ENCODE measurements around the gene CNIH3. TPM values are rescaled to one million over a fixed set of nuclear protein-coding genes. Genes with fewer than 3 reads are reported as not detected.

The CNIH3 gene
- total RNA-seq, 2 experiments from 2014 or later = 1.8 to 2.5 TPM

DNA sequence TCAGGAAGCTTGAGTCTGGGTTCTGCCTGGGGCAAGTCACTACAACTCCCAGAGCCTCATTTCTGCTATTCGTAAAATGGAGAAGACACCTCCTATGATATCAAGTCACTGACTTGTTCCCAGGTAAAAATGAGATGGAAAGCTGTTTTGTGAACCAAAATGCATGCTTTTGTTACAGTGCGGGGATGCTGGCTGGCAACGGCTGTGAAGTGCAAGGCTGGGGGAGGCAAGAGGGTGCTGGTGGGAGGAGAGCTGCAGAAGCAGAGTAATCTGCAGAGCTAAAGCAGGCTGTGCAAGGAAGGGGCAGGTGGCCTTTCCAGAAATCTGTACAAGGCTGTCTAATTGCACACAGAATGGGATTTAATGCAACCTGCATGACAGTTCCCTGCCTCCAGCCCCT, 150.9 kb downstream of the CNIH3 start:
- ATAC-seq (ENCODE audit: poor library complexity) (no peak), DNase-seq (no peak)
- Histone ChIP-seq H3K27me3 (ENCODE audit: control insufficient read depth in 1 of 2, insufficient read depth in 2 of 2, low read length in 2 of 2) (peaks cover 4 to 8% of the 10 kb centered on the region in 2 experiments), H3K9me3 (ENCODE audit: control insufficient read depth in 1 of 2, insufficient read depth in 1 of 2, low read length in 2 of 2) (no peaks in the 10 kb centered on the region), H3K36me3 (ENCODE audit: insufficient read depth, low read length) (no peaks in the 10 kb centered on the region), H3K4me1 (ENCODE audit: insufficient read depth, low read length) (no peaks in the 10 kb centered on the region), H3K27ac (ENCODE audit: low read depth in 1 of 2, low read length in 2 of 2) (no peak overlapping the region), H3K4me3 (ENCODE audit: low read length) (no peak overlapping the region)
- H3K4me3 Mint-ChIP-seq = no peak overlapping the region
- no peaks in the 10 kb centered on the region for H3K4me1 Mint-ChIP-seq (ENCODE audit: low read depth)
- intact Hi-C loops (cut with DNase I, micrococcal nuclease) = no loop called here
- ChIA-PET CTCF (no interaction called here), POLR2A (no interaction called here)
- no peaks in the 10 kb centered on the region for H3K36me3 Mint-ChIP-seq (ENCODE audit: low read depth)
- no peak overlapping the region for H3K27ac Mint-ChIP-seq
- H3K27me3 Mint-ChIP-seq = peaks cover 14% of the 10 kb centered on the region
- H3K9me3 Mint-ChIP-seq = no peaks in the 10 kb centered on the region
- TF ChIP-seq, protein P1, sequence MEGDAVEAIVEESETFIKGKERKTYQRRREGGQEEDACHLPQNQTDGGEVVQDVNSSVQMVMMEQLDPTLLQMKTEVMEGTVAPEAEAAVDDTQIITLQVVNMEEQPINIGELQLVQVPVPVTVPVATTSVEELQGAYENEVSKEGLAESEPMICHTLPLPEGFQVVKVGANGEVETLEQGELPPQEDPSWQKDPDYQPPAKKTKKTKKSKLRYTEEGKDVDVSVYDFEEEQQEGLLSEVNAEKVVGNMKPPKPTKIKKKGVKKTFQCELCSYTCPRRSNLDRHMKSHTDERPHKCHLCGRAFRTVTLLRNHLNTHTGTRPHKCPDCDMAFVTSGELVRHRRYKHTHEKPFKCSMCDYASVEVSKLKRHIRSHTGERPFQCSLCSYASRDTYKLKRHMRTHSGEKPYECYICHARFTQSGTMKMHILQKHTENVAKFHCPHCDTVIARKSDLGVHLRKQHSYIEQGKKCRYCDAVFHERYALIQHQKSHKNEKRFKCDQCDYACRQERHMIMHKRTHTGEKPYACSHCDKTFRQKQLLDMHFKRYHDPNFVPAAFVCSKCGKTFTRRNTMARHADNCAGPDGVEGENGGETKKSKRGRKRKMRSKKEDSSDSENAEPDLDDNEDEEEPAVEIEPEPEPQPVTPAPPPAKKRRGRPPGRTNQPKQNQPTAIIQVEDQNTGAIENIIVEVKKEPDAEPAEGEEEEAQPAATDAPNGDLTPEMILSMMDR (IDR thresholded peaks at IDR 0.05) = no peak

DNA sequence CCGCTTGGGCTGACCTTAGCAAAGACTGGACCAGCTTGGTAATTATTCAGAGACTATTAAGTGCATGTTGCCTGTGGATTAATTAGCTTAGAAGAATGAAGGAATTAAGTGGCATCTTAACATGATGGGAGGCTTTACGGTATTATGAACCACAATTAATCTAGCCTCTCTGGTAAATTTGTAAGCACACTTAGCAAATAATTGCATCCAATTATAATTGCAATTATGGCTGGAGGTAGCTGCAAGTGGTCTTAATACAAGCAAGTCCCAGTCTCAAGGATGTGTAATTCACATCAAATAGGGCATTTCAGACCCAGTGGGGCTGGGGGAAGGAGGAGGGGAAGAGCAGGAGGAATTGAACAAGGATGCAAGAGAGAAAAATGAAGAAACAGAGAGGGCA, 151.6 kb downstream of the CNIH3 start:
- intact Hi-C loops (cut with DNase I, micrococcal nuclease) = no loop called here
- H3K4me1 Mint-ChIP-seq (ENCODE audit: low read depth) = no peaks in the 10 kb centered on the region
- H3K9me3 Mint-ChIP-seq = no peaks in the 10 kb centered on the region
- peaks cover 4 to 8% of the 10 kb centered on the region in 2 experiments for H3K27me3 ChIP-seq (ENCODE audit: control insufficient read depth in 1 of 2, insufficient read depth in 2 of 2, low read length in 2 of 2)
- DNase-seq = no peak
- H3K4me1 ChIP-seq (ENCODE audit: insufficient read depth, low read length) = no peaks in the 10 kb centered on the region
- TF ChIP-seq, protein P1 (IDR thresholded peaks at IDR 0.05) = no peak
- no peaks in the 10 kb centered on the region for H3K36me3 Mint-ChIP-seq (ENCODE audit: low read depth)
- no peaks in the 10 kb centered on the region for H3K36me3 ChIP-seq (ENCODE audit: insufficient read depth, low read length)
- no peaks in the 10 kb centered on the region for H3K9me3 ChIP-seq (ENCODE audit: control insufficient read depth in 1 of 2, insufficient read depth in 1 of 2, low read length in 2 of 2)
- ChIA-PET CTCF (interaction anchor here (1.2 kb wide), 1 partner anchor 9 kb away, joined by 4 read pairs; no protein-coding TSS in a partner anchor), POLR2A (no interaction called here)
- H3K4me3 Mint-ChIP-seq = no peak overlapping the region
- ATAC-seq (ENCODE audit: poor library complexity) = no peak
- H3K4me3 ChIP-seq (ENCODE audit: low read length) = no peak overlapping the region
- H3K27ac Mint-ChIP-seq = no peak overlapping the region
- H3K27ac ChIP-seq (ENCODE audit: low read depth in 1 of 2, low read length in 2 of 2) = no peak overlapping the region
- peaks cover 18% of the 10 kb centered on the region for H3K27me3 Mint-ChIP-seq

DNA sequence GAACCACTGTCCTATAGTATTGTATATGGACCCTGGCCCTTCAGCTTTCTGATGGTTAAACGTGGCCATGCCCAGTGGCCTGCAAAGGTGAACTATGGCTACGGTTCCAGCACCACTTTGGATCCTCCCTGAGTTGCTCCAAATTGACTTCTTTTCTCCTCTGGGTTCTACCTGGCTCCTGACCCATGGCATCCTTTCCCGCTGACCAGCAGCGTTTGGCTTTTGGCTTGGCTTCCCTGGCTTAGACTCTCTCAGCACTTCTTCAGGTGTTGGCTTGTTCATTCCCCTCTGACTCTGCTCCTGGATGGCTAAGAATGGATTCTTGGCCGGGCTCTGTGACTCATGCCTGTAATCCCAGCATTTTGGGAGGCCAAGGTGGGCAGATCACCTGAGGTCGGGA, 152.9 kb downstream of the CNIH3 start:
- POLR2A ChIA-PET = no interaction called here

More for the DNA sequence above, 152.9 kb downstream of the CNIH3 start:
- peaks cover 4% of the 10 kb centered on the region in 2 experiments for H3K27me3 ChIP-seq (ENCODE audit: control insufficient read depth in 1 of 2, insufficient read depth in 2 of 2, low read length in 2 of 2)
- no peaks in the 10 kb centered on the region for H3K9me3 ChIP-seq (ENCODE audit: control insufficient read depth in 1 of 2, insufficient read depth in 1 of 2, low read length in 2 of 2)
- TF ChIP-seq, protein P1 (IDR thresholded peaks at IDR 0.05) = no peak
- H3K4me3 ChIP-seq (ENCODE audit: low read length) = no peak overlapping the region
- no peaks in the 10 kb centered on the region for H3K4me1 Mint-ChIP-seq (ENCODE audit: low read depth)
- H3K36me3 Mint-ChIP-seq (ENCODE audit: low read depth) = no peaks in the 10 kb centered on the region
- intact Hi-C loops (cut with DNase I, micrococcal nuclease) = no loop called here
- ATAC-seq (ENCODE audit: poor library complexity) (no peak), DNase-seq (no peak)
- H3K27me3 Mint-ChIP-seq = peaks cover 14% of the 10 kb centered on the region
- no peaks in the 10 kb centered on the region for H3K36me3 ChIP-seq (ENCODE audit: insufficient read depth, low read length)
- no peak overlapping the region for H3K27ac Mint-ChIP-seq
- H3K27ac ChIP-seq (ENCODE audit: low read depth in 1 of 2, low read length in 2 of 2) = no peak overlapping the region
- CTCF ChIA-PET = no interaction called here
- no peaks in the 10 kb centered on the region for H3K4me1 ChIP-seq (ENCODE audit: insufficient read depth, low read length)
- no peaks in the 10 kb centered on the region for H3K9me3 Mint-ChIP-seq
- H3K4me3 Mint-ChIP-seq = no peak overlapping the region
